ENCODE data around the gene SAFB.

DNA sequence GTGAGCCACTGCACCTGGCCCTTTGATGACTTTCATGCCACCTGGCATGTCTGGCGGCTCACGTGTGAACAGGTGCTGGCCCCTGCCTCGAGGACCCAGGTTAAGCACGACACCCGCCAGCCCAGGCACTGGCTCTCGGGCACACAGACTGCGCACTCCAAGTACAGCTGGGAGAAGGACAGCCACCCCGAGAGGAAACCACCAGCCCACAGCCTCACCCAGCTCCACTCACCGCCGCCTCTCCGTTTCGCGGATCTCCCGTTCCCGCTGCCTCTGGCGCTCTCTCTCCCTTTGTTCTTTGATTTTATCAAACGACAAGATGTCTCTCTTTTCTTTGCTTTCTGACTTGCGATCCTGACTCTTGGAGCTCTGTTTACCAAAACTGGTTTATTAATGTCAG, 27.8 kb upstream of the SAFB start:
- TF ChIP-seq EZH2 (IDR thresholded peaks at IDR 0.05) (no peak), POLR2AphosphoS5 (IDR thresholded peaks at IDR 0.05; ENCODE audit: borderline replicate concordance, low read depth, low read length) (no peak)
